Effector memory CD4-positive, alpha-beta T cell (primary cell): ENCODE measurements around the gene INMT.
"Not testable (repeated sequence)": the region's sequence is repeated elsewhere in the genome, so short reads cannot be mapped to it uniquely, and the experiment has no call there.

Experiments used
- DNase-seq, 3 donors: peaks; one replicate each; pipeline ENCODE4 v3.0.0-alpha.2; 2020
- H3K27ac ChIP-seq: 2 replicates; pipeline ENCODE4 v1.7.0; 2013; ENCODE audit warnings: mild to moderate bottlenecking, low read length, moderate library complexity; ENCODE audit not compliant: insufficient read depth, poor library complexity, severe bottlenecking
- H3K27me3 ChIP-seq: replicated peaks from 2 replicates; pipeline ENCODE4 v1.7.0; 2013; ENCODE audit warnings: mild to moderate bottlenecking, low read length; ENCODE audit not compliant: insufficient read depth, control insufficient read depth, poor library complexity, severe bottlenecking
- H3K36me3 ChIP-seq: 2 replicates; pipeline ENCODE4 v1.7.0; 2013; ENCODE audit warnings: mild to moderate bottlenecking, low read length, moderate library complexity; ENCODE audit not compliant: control insufficient read depth, insufficient read depth
- H3K4me1 ChIP-seq: 2 replicates; pipeline ENCODE4 v1.7.0; 2013; ENCODE audit warnings: low read length, mild to moderate bottlenecking; ENCODE audit not compliant: control insufficient read depth, insufficient read depth, poor library complexity, severe bottlenecking
- H3K4me3 ChIP-seq: 2 replicates; pipeline ENCODE4 v1.7.0; 2013; ENCODE audit warnings: low read length, low read depth, mild to moderate bottlenecking; ENCODE audit not compliant: insufficient read depth, poor library complexity, severe bottlenecking
- H3K9me3 ChIP-seq: 2 replicates; pipeline ENCODE4 v1.7.0; 2013; ENCODE audit warnings: mild to moderate bottlenecking, low read length, moderate library complexity; ENCODE audit not compliant: control insufficient read depth

The INMT gene

GRCh38 chr7:30709549-30709948 is 42.4 kb upstream of the INMT start:
- no peaks in the 10 kb centered on the region for H3K9me3 ChIP-seq
- no peaks in the 10 kb centered on the region for H3K27me3 ChIP-seq
- DNase-seq, result no peak
- no peak overlapping the region for H3K4me3 ChIP-seq
- no peak overlapping the region for H3K27ac ChIP-seq
- no peaks in the 10 kb centered on the region for H3K36me3 ChIP-seq
- no peaks in the 10 kb centered on the region for H3K4me1 ChIP-seq

DNA sequence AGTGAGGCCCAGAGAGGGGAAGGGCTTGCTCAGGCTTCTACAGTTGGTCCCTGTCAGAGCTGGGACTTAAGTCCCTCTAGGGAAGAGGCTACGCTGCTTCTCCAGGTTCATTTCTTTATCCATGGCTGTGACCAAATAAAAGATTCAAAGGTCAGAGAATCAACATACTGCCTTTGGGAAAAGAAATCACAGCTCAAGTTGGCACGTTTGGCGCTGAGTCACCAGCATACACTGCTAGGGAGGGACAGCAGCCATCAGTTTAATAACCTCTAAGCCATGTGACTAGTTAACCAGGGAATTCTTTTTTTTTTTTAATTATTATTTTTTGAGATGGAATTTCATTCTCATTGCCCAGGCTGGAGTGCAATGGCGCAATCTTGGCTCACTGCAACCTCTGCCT is 41.3 kb upstream of the INMT start:
- no peak for DNase-seq
- no peaks in the 10 kb centered on the region for H3K4me1 ChIP-seq
- H3K4me3 ChIP-seq, result no peak overlapping the region
- H3K9me3 ChIP-seq, result no peaks in the 10 kb centered on the region
- H3K36me3 ChIP-seq, result no peaks in the 10 kb centered on the region
- H3K27me3 ChIP-seq, result no peaks in the 10 kb centered on the region
- no peak overlapping the region for H3K27ac ChIP-seq

DNA sequence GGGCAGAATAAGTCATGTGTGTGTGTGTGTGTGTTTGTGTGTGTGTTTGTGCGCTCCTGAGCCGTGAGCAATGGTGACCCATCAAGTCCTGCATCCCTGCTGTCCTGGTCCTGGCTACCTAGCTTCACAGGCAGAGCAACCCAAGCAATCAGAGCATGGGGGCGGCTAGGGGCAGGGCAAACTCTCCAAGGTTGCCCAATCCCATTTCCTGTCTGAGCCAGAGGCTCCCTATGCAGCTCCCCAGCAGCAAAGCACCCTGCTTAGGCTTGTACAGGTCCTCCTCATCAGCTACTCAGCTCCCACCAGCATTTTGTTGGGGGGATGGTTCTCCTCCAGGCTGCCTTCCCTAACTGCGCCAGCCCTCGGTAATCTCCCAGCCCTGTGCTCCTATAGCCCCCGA is 38.5 kb upstream of the INMT start:
- no peak overlapping the region for H3K27ac ChIP-seq
- no peaks in the 10 kb centered on the region for H3K4me1 ChIP-seq
- peaks cover 2% of the 10 kb centered on the region for H3K36me3 ChIP-seq
- DNase-seq, result no peak
- H3K9me3 ChIP-seq, result no peaks in the 10 kb centered on the region
- no peak overlapping the region for H3K4me3 ChIP-seq
- no peaks in the 10 kb centered on the region for H3K27me3 ChIP-seq

DNA sequence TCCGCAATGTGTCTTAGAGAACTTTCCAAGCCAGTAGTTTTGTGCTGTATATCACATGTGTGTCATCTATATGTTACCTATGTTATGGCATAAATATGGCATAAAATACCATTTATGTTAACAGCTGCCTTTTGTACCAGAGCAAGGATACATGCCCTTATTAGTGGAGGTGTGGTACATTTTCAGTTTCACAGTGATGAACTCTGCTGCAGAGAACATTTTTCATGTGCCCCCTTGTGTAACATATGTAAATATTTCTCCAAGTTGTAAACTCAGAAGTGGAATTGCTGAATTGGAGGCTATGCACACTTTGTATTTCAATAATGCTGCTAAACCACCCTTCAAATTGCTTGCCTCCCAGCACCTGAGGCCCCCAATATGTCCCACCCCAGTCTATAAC is 37.8 kb upstream of the INMT start:
- Histone ChIP-seq H3K36me3 (peaks cover 2% of the 10 kb centered on the region), H3K27ac (no peak overlapping the region), H3K9me3 (no peaks in the 10 kb centered on the region), H3K27me3 (no peaks in the 10 kb centered on the region), H3K4me3 (no peak overlapping the region), H3K4me1 (no peaks in the 10 kb centered on the region)
- no peak for DNase-seq

- Histone ChIP-seq H3K4me1 (no peaks in the 10 kb centered on the region), H3K9me3 (no peaks in the 10 kb centered on the region), H3K27ac (no peak overlapping the region), H3K4me3 (no peak overlapping the region), H3K36me3 (peaks cover 8% of the 10 kb centered on the region), H3K27me3 (no peaks in the 10 kb centered on the region)
- DNase-seq, result no peak
These were observed 34.8 kb upstream of the INMT start for GRCh38 chr7:30717181-30717580.

GRCh38 chr7:30719434-30719833 is 32.5 kb upstream of the INMT start:
- not testable (repeated sequence) for H3K36me3 ChIP-seq, DNase-seq, H3K4me3 ChIP-seq, H3K27me3 ChIP-seq, H3K9me3 ChIP-seq, H3K27ac ChIP-seq, H3K4me1 ChIP-seq

GRCh38 chr7:30721211-30721610 is 30.7 kb upstream of the INMT start:
- no peak for DNase-seq
- Histone ChIP-seq H3K27me3 (no peaks in the 10 kb centered on the region), H3K9me3 (no peaks in the 10 kb centered on the region), H3K27ac (no peak overlapping the region), H3K36me3 (peaks cover 8% of the 10 kb centered on the region), H3K4me1 (peaks cover 5% of the 10 kb centered on the region), H3K4me3 (no peak overlapping the region)

DNA sequence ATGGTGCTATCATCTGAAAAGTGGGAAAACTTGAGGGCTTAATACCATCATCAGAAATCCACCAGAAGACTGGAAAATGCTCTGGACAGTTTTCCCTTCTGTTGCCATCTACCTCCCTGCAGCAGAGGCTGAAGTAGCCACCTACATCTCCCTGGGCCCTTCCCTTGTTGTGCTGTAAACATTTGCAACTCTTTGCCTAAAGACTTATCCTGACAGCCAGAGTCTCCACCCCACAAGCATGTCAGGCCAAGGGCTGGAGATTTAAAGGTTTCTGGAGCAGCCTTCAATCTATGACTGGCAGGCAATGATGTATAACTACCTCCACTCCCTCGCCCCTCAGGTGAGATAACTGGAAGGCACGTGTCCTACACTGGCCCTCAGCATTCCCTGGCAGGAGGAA is 29.7 kb upstream of the INMT start:
- Histone ChIP-seq H3K36me3 (peaks cover 7% of the 10 kb centered on the region), H3K9me3 (no peaks in the 10 kb centered on the region), H3K27ac (no peak overlapping the region), H3K4me3 (no peak overlapping the region), H3K27me3 (no peaks in the 10 kb centered on the region), H3K4me1 (peaks cover 13% of the 10 kb centered on the region)
- DNase-seq, result no peak

GRCh38 chr7:30722671-30723070 is 29.3 kb upstream of the INMT start:
- no peak for DNase-seq
- Histone ChIP-seq H3K27me3 (no peaks in the 10 kb centered on the region), H3K4me3 (no peak overlapping the region), H3K36me3 (peaks cover 5% of the 10 kb centered on the region), H3K4me1 (peaks cover 17% of the 10 kb centered on the region), H3K9me3 (no peaks in the 10 kb centered on the region), H3K27ac (no peak overlapping the region)

GRCh38 chr7:30723776-30724175 is 28.2 kb upstream of the INMT start:
- Histone ChIP-seq H3K4me3 (no peak overlapping the region), H3K36me3 (peaks cover 5% of the 10 kb centered on the region), H3K27me3 (no peaks in the 10 kb centered on the region), H3K9me3 (no peaks in the 10 kb centered on the region), H3K27ac (no peak overlapping the region), H3K4me1 (peaks cover 28% of the 10 kb centered on the region)
- DNase-seq, result no peak
